ENCODE data around the gene HYAL2. TPM values are rescaled to one million over a fixed set of nuclear protein-coding genes. Genes with fewer than 3 reads are reported as not detected.

Gene HYAL2
- total and polyA plus RNA-seq, 2 of the 8 experiments (the other 6 are each of a cell fraction or from before 2014, with no cell fraction given), result 51.9 to 176 TPM

DNA sequence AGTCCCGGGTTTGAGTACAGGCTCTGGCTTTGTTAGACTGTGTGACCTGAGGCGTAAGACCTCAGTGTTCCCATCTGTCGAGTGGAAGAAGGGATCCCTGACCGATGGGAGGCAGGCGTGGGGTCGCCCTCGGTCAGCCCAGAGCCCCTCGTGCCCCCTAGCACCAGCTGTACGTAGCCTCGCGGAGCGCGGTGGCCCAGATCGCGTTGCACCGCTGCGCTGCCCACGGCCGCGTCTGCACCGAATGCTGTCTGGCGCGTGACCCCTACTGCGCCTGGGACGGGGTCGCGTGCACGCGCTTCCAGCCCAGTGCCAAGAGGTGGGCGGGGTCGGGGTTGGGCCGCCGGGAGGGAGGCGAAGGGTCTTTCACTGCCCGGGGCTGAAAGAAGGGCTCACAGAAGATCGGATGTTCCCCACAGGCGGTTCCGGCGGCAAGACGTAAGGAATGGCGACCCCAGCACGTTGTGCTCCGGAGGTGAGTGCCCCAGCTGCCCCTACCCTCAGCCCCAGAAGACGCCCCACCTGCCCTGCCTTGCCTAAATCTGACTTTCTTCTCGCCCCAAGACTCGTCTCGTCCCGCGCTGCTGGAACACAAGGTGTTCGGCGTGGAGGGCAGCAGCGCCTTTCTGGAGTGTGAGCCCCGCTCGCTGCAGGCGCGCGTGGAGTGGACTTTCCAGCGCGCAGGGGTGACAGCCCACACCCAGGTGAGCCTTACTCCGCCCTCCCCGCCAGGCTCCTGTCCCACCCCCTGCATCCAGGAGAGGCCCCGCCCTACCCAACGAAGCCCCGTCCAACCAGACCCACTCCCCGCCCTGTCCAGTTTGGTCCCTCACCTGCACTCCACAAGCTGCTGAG, 47.2 kb downstream of the HYAL2 start (continued):
- TF ChIP-seq CTCF (IDR thresholded peaks at IDR 0.05; ENCODE audit: control extremely low read depth in 1 of 3, insufficient read depth in 1 of 3, low read depth in 1 of 3, low read length in 3 of 3) (no peak), RBBP5 (IDR thresholded peaks at IDR 0.05; ENCODE audit: borderline replicate concordance, low read depth, low read length) (0 out of 2 replicates have a peak, but pooled peaks have one; percentile 37), TAF1 (IDR thresholded peaks at IDR 0.05; ENCODE audit: low read depth, low read length) (no peak), SUZ12 (IDR thresholded peaks at IDR 0.05; ENCODE audit: low read length) (0 out of 2 replicates have a peak, but pooled peaks have one; percentile 42), SP1 (IDR thresholded peaks at IDR 0.05; ENCODE audit: low read depth, low read length) (0 out of 2 replicates have a peak, but pooled peaks have one; percentile 3), EP300 (IDR thresholded peaks at IDR 0.05; ENCODE audit: borderline replicate concordance in 1 of 2, low read depth in 2 of 2, low read length in 2 of 2) (no peak), SIX5 (IDR thresholded peaks at IDR 0.05; ENCODE audit: low read depth, low read length) (no peak)
